HAP-1 (cell line): ENCODE measurements around the gene BCCIP.

Source experiments
- DNase-seq, 2 experiments: peaks; one replicate each; pipeline ENCODE4 v3.0.0-alpha.2; 2016 to 2020; ENCODE audit warnings: low spot score in 2 of 2
- H3K27me3 ChIP-seq: fragments of 250-450 bp; sonication (Bioruptor Pico); 2 replicates; pipeline ENCODE4 v1.5.1; 2020; ENCODE audit warnings: low read depth, mild to moderate bottlenecking, moderate library complexity
- H3K36me3 ChIP-seq: fragments of 250-450 bp; sonication (Bioruptor Pico); replicated peaks from 2 replicates; pipeline ENCODE4 v1.5.1; 2020; ENCODE audit warnings: mild to moderate bottlenecking
- H3K4me1 ChIP-seq: fragments of 250-450 bp; sonication (Bioruptor Pico); 2 replicates; pipeline ENCODE4 v1.5.1; 2020; ENCODE audit warnings: mild to moderate bottlenecking
- H3K4me3 ChIP-seq: fragments of 250-450 bp; sonication (Bioruptor Pico); 2 replicates; pipeline ENCODE4 v1.5.1; 2020; ENCODE audit warnings: mild to moderate bottlenecking, moderate library complexity
- H3K9me3 ChIP-seq: fragments of 250-450 bp; sonication (Bioruptor Pico); 2 replicates; pipeline ENCODE4 v1.5.1; 2020; ENCODE audit warnings: mild to moderate bottlenecking, moderate library complexity
- in situ Hi-C: fragments of 300-500 bp; cut with MboI; formaldehyde crosslinking; loops from 3 replicates; pipeline ENCODE4 v1.14.3; 2020; ENCODE audit warnings: low sequenced_read_pairs, inconsistent platforms, mixed read lengths

The BCCIP gene

DNA sequence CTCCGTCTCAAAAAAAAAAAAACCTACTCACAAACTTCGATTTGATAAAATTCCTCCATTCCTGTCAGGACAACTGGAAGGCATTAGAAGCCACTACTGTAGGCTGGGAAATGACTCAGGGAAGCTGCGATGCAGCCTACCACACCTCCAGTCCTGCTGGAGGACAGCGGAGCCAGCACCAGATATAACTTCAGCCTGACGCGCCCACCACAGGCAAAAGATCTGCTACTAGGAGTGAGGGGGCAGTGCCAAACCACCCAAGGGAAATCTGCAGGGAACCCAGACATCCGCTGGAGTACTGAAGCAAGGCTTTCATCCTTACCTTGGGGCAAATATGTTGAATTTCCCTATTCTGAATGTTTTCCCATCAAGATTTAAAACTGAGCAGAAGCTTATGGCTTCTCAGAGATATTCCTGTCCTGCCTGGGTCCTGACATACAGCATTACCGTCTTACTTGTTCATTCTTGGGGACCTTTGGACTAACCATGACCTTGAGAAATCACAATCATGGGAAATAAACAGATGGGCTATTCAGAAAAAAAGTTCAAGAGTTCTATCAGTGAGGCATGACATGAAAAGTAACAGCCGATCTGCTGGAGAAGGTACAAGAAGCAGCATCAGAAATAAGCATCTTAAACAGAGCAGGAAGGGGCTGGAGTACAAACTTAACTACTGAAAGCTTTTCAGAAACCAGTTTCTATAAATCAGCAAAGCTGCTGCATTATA, 20.4 kb downstream of the BCCIP start:
- in situ Hi-C loops: no loop called here
- no peak for DNase-seq
- Histone ChIP-seq H3K36me3 (peaks cover 40% of the 10 kb centered on the region), H3K4me1 (no peaks in the 10 kb centered on the region), H3K27me3 (no peaks in the 10 kb centered on the region), H3K9me3 (no peaks in the 10 kb centered on the region), H3K4me3 (no peak overlapping the region)

DNA sequence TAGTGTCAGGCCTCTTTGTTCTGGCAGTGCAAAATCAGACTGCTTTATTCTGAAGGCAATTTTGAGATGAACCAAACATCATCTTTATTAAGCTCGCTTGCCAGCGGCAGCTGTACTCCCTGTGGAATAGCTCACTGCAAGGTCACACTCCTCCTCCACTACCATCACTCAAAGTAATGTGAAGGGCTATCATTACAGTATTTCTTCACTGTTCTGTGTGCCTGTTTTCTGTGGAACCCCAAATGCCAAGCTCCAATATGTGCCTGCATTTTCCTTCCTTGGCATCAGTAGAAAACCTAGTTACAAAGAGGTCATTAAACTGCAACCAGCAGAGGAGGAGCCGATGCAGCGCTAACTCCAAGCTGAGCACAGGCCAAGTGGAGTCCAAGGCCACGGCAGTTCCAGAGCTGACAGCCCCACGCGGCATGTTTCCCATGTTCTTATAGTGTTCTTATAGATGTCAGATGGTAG, 21.4 kb downstream of the BCCIP start:
- in situ Hi-C loops: no loop called here
- Histone ChIP-seq H3K4me1 (no peaks in the 10 kb centered on the region), H3K9me3 (no peaks in the 10 kb centered on the region), H3K27me3 (no peaks in the 10 kb centered on the region), H3K4me3 (no peak overlapping the region), H3K36me3 (peaks cover 31% of the 10 kb centered on the region)
- DNase-seq: no peak

DNA sequence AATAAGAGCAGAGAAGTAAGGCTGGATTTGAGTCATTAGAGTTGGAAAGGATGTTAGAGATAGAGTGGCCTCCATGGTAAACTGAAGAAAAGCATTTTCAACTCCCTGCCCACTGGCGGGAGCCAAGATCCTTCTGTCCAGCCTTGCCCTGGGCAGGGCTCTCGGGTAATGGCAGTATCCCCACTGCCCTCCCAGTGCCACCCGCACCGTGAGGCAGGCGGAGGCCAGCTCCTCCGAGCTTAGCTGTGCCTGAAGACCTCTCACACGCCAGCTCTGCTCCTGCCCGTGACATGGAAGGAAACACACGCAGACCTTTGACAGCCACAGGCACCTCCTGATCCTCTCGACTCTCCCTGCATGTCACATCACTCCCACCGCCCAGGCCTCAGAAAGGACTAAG, 22.3 kb downstream of the BCCIP start:
- in situ Hi-C loops: no loop called here
- Histone ChIP-seq H3K27me3 (no peaks in the 10 kb centered on the region), H3K9me3 (no peaks in the 10 kb centered on the region), H3K36me3 (peaks cover 23% of the 10 kb centered on the region), H3K4me1 (no peaks in the 10 kb centered on the region), H3K4me3 (no peak overlapping the region)
- DNase-seq: no peak

DNA sequence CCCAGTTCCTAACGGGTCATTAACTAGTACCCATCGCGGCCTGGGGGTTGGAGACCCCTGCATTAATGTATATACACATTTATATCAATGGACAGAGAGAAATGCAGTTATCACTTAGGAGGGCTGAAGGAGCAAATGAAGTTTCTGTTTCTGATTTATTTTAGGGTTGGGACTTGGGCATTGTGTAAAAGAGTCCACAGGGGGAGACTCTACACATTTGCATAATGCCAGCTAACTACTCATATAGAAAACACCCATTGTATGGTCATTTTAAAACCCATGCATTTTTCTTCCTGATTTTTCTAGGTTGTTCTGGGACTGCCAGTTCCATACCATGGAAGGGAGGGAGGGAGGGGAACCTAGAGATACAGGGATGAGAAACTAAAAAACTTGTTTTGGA, 23.5 kb downstream of the BCCIP start:
- Histone ChIP-seq H3K9me3 (no peaks in the 10 kb centered on the region), H3K4me1 (no peaks in the 10 kb centered on the region), H3K27me3 (no peaks in the 10 kb centered on the region), H3K36me3 (peaks cover 13% of the 10 kb centered on the region), H3K4me3 (no peak overlapping the region)
- DNase-seq: no peak
- in situ Hi-C loops: no loop called here

DNA sequence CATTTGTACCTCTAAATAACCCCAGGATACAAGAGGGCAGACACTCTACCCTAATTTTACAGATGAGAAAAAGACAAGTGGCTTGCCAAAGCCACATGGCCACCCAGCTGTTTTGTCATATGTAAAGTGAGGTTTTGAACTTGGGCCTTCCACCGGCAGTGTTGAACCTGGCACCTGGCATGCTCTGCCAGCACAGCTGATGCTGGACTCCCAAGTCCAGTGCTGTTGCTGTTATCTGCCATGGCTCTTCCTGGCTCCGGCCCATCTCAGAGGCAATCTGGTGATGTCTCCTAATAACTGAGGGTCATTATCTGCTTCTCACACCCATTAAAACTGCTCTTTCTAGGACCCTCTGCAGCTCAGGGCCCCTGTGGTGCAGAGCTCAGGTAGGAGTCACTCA, 25.0 kb downstream of the BCCIP start:
- Histone ChIP-seq H3K4me1 (no peaks in the 10 kb centered on the region), H3K4me3 (no peak overlapping the region), H3K9me3 (no peaks in the 10 kb centered on the region), H3K36me3 (peaks cover 7% of the 10 kb centered on the region), H3K27me3 (no peaks in the 10 kb centered on the region)
- DNase-seq: no peak
- in situ Hi-C loops: no loop called here

DNA sequence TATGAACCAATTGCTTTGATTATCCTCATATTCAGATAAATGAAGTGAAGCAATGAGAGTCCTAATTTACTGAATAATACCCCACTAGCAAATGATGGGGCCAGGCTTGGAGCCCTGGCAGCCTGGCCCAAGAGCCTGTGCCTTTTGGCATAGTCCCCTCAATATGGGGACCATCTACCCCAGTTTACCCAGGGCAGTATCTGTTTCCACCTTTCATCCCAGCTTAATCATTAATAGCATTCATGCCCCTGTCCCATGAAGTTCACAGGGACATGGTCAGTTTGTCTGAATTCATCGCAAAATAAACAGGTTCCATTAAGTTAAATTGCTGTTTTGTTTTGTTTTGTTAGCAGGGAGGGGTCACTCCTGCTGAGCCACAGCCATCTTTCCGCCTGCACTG, 25.5 kb downstream of the BCCIP start:
- no peak overlapping the region for H3K4me3 ChIP-seq
- no peaks in the 10 kb centered on the region for H3K9me3 ChIP-seq
- DNase-seq: no peak
- peaks cover 7% of the 10 kb centered on the region for H3K36me3 ChIP-seq
- in situ Hi-C loops: no loop called here
- no peaks in the 10 kb centered on the region for H3K27me3 ChIP-seq
- H3K4me1 ChIP-seq: no peaks in the 10 kb centered on the region

DNA sequence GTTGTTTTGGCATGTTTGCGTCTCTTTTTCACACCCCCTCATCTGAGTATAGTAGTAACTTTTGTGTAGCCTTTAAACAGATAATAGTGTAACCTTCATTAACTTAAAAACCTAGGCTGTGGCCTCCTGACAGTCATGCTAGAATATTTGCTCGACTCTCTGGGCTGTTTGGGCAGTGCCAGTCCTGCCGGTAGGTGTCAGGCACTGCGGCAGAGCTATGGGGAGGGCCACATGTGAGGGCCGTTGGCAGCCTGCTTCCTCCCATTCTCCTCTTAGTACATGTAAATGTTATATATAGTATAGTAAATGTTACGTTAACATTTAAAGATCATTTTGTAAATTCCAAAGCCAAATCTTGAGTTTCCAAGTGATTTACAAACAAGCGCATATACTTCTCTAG, 26.1 kb downstream of the BCCIP start:
- Histone ChIP-seq H3K9me3 (no peaks in the 10 kb centered on the region), H3K36me3 (peaks cover 7% of the 10 kb centered on the region), H3K27me3 (no peaks in the 10 kb centered on the region), H3K4me3 (no peak overlapping the region), H3K4me1 (no peaks in the 10 kb centered on the region)
- DNase-seq: no peak
- in situ Hi-C loops: no loop called here

DNA sequence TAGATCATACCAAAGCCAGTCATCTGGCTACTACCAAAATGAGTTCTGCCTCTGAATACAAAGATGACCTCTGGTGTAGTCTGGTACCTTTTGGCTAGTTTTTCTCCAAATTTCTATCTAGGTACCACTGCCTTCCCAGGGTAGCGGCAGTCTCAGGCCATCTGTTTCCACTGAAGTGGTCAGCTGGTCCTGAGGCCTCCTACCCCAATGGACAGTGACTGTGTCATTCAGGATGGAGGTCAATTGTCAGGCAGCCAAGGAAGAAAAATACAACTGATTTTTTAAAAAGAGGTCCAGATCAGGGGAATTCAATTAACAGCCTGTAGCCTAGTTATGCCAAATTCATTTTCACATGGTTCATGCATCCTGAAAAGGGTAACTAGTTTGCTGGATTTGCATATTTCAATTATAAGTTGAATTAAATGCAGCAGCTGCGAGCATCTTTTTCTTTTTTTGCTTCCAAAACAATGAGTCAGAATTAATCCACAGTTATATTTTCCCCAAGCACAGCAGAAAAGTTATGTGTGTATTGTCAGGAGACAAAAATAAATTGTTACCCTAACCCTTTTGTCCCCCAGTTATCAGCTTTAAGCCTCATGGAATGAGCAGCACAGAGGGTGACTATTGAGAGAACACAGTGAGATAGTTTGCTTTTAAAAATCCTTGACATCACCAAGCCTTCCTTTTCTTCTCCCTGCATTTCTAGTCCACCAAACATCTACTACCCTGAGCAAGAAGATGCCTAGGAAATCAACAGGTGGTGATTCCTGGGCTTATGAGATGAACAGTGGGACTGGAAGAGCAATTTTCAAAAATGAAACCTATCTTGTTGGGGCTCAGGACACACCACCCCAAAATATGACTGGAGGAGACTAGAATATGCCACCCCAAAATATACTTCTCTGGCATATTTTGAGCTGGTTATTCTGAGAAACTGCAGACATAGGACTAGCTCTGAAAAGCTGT, 27.7 kb downstream of the BCCIP start:
- DNase-seq: no peak
- in situ Hi-C loops: no loop called here
- Histone ChIP-seq H3K36me3 (peaks cover 7% of the 10 kb centered on the region), H3K4me3 (no peak overlapping the region), H3K9me3 (no peaks in the 10 kb centered on the region), H3K4me1 (no peaks in the 10 kb centered on the region), H3K27me3 (no peaks in the 10 kb centered on the region)

DNA sequence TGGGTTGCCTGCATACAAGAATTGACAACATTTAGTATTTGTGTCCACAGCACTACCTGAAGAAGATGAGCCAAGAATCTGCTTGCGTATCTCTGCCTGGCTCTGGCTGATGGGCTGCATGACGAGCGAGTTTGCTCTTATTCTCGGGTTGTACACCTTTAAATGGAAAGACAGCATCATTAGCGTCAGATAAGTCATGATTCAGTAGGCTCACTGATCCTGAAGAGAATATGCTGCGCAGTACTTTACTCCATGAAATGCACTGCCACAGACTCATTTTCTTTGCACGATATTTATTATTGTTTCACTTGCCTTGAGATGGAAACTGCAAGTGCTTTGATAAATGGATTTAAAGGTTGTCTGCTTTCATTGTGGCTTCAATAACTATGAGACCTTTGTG, 29.1 kb downstream of the BCCIP start:
- DNase-seq: no peak
- peaks cover 5% of the 10 kb centered on the region for H3K36me3 ChIP-seq
- no peak overlapping the region for H3K4me3 ChIP-seq
- H3K9me3 ChIP-seq: no peaks in the 10 kb centered on the region
- in situ Hi-C loops: no loop called here
- H3K27me3 ChIP-seq: no peaks in the 10 kb centered on the region
- no peaks in the 10 kb centered on the region for H3K4me1 ChIP-seq

DNA sequence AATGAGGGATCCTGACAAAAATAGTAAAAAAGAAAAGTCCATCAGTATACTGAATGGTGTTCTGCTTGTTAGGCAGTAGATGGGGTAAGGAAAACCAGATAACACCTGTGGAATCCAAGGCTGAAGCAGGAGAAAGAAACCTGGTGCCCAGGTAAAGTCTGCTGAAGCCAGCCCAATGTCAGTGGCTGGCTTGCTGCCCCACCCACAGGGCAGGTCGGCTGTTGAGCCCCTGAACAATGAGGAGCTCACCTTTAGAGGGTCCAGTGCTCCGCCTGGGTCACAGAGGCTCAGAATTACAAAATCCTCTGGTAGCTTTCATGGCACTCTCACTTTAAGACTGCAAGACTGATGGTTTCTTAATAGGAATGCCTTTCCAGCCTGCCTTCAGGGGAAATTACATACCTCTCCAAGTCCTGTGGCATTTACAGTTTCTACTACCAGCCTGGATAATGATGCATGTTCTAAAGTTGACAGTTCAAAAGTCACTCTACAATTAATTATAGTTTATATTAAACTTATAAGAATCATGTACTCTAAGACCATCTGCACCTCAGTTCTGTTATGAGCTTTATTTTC, 33.9 kb downstream of the BCCIP start:
- Histone ChIP-seq H3K9me3 (no peaks in the 10 kb centered on the region), H3K27me3 (no peaks in the 10 kb centered on the region), H3K36me3 (no peaks in the 10 kb centered on the region; the same call in none of the 2 replicates), H3K4me3 (no peak overlapping the region), H3K4me1 (no peaks in the 10 kb centered on the region)
- DNase-seq: no peak
- in situ Hi-C loops: no loop called here

DNA sequence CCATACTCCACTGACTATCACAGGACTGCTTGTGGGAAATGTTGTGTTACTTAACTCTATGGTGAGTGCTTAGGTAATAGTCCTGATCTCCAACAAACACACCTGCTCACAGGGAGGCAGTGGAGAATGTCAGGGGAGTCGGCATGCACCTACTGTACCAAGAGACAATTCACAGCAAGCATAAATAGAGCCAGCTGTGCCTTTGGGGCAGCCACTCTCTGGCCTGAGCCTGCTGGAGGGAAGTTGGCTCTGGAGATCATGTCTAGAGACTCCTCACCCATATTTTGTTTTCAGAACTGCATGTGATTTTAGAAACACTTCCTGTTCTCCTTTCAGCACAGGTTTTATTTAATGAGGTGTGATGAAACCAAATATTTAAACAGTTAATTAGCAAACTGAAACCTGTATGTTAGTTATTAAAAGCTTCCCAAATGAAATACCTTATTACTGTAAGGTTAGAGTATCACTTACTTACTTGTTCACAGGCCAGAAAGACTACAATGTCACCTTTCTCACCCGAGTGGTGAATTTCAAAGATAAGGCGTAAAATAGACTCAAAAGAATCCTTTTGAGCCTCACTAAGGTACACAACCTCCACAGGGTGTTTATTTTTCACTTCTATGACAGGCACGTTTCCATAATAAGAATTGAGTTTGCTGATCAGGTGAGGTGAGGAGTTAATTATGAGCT, 35.9 kb downstream of the BCCIP start:
- DNase-seq: no peak
- Histone ChIP-seq H3K4me1 (no peaks in the 10 kb centered on the region), H3K36me3 (no peaks in the 10 kb centered on the region; the same call in none of the 2 replicates), H3K9me3 (no peaks in the 10 kb centered on the region), H3K27me3 (no peaks in the 10 kb centered on the region), H3K4me3 (no peak overlapping the region)
- in situ Hi-C loops: no loop called here

DNA sequence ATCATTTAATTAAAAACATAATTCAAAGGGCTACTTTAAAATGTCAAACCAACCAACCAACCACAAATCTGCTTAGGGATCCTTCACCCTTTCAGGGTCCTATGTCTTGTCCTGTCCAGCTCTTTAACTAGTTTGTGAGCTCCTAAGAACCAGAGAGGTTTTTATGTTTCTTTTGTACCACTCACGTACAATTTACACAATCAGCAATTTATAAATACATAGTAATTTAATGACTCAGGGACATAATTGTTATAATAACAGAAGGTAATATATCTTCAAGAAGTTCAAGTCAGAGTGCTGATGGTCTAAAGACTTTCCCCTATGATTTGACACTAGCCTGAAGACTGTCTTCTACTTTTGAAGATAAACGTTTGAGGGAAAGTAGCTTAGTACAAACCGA, 41.8 kb downstream of the BCCIP start:
- no peaks in the 10 kb centered on the region for H3K9me3 ChIP-seq
- H3K27me3 ChIP-seq: no peaks in the 10 kb centered on the region
- H3K36me3 ChIP-seq: no peaks in the 10 kb centered on the region; the same call in 1 of the 2 replicates
- in situ Hi-C loops: no loop called here
- no peak overlapping the region for H3K4me3 ChIP-seq
- no peaks in the 10 kb centered on the region for H3K4me1 ChIP-seq
- no peak for DNase-seq

DNA sequence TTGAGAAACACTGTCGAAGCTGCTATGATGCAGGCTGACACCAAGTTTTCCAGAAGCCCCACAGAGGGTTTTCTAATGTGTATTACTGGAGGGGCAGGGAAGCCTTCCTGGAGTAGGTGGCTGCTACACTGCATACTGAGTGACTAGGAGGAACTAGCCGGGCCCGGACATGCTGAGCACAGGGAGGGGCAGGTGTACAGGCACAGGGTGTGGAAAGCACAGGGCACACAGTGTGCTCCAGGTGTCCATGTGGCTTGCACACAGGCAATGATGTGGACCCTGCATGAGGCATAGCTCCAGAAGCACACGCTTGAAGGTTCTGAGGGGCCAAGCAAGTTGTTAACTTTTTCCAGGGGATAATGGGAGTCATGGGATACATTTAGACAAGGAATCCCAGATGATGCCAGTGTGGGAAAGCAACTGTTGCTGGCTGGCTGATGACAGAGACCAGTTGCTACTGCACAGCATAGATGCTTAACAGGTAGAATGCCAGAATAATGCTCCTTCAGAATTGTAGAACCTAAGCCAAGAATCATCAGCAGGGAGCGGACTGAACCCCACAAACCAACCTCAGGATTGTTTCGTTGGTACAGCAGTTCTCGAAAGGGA, 43.2 kb downstream of the BCCIP start:
- no peak overlapping the region for H3K4me3 ChIP-seq
- no peaks in the 10 kb centered on the region for H3K27me3 ChIP-seq
- no peaks in the 10 kb centered on the region for H3K9me3 ChIP-seq
- in situ Hi-C loops: no loop called here
- H3K4me1 ChIP-seq: no peaks in the 10 kb centered on the region
- DNase-seq: no peak
- no peaks in the 10 kb centered on the region; the same call in 1 of the 2 replicates for H3K36me3 ChIP-seq
